ENCODE data around the gene DYSF. TPM values are rescaled to one million over a fixed set of nuclear protein-coding genes. Genes with fewer than 3 reads are reported as not detected.

The DYSF gene
- total RNA-seq, 4 donors from 2014 or later = 1.7 to 5.0 (median 2.6) TPM

DNA sequence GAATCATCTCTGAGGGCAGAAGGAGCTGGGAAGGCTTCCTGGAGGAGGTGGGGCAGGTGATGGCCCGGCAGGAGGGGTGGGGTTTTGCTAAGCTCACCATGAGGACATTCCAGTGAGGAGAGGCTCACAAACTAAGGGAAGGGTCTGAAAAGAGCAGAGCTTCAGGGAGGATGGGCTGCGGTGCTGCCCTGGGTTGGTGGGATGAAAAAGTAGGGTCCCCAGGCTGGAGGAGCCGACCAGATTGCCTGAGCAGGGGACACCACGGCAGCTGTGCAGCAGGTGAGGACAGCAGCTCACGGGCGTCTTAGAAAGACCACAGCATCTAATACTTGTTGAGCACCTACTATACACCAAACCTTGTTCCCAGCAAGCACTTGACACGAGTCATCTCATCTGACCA lies 82.2 kb downstream of the DYSF start:
- 87% methylated on average over 2 of the region's 7 CpGs for WGBS

DNA sequence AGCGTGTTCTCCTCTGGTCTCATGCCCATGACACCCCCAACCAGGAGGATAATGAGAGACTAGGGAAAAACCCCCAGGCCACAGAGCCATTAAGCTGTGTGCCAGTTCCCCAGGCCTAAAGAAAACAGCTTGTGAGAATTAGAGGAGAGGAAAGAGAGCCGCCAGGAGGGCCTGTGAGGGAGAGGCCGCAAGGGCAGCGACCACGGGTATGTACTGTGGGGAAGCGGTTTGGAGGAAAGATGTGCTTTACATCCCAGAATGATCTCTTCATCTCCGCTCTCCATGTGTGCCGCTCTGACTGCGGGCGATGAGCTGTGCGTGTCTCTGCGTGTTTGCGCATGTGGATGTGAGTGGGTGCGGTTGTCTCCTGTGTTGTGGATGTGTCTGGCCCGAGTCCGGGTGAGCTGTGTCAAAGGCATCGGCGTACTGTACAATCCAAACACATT lies 82.9 kb downstream of the DYSF start:
- Histone ChIP-seq H3K36me3 (no peaks in the 10 kb centered on the region), H3K4me3 (no peak overlapping the region), H3K27me3 (no peaks in the 10 kb centered on the region), H3K4me1 (peaks cover 9% of the 10 kb centered on the region), H3K9me3 (no peaks in the 10 kb centered on the region), H3K27ac (no peak overlapping the region)
- peak in 1 of 2 donors; percentile 57 for DNase-seq (ENCODE audit: low spot score in 2 of 2)
- TF ChIP-seq EP300 (IDR thresholded peaks at IDR 0.05) = no peak
- no peak for TF ChIP-seq POLR2A (IDR thresholded peaks at IDR 0.05)
- no peak for TF ChIP-seq POLR2AphosphoS5 (IDR thresholded peaks at IDR 0.05)
- TF ChIP-seq CTCF (IDR thresholded peaks at IDR 0.05) = no peak
- 57% methylated on average over 18 of the region's 18 CpGs for WGBS

More for the DNA sequence above, 82.2 kb downstream of the DYSF start:
- TF ChIP-seq POLR2A (IDR thresholded peaks at IDR 0.05) = no peak
- no peak for TF ChIP-seq EP300 (IDR thresholded peaks at IDR 0.05)
- TF ChIP-seq POLR2AphosphoS5 (IDR thresholded peaks at IDR 0.05) = no peak
- no peak for TF ChIP-seq CTCF (IDR thresholded peaks at IDR 0.05)
- peaks cover 9% of the 10 kb centered on the region for H3K4me1 ChIP-seq
- H3K4me3 ChIP-seq = no peak overlapping the region
- H3K27ac ChIP-seq = no peak overlapping the region
- H3K36me3 ChIP-seq = no peaks in the 10 kb centered on the region
- H3K27me3 ChIP-seq = peaks cover 1% of the 10 kb centered on the region
- H3K9me3 ChIP-seq = no peaks in the 10 kb centered on the region
- DNase-seq (ENCODE audit: low spot score in 2 of 2) = peak in 1 of 2 donors; percentile 24

DNA sequence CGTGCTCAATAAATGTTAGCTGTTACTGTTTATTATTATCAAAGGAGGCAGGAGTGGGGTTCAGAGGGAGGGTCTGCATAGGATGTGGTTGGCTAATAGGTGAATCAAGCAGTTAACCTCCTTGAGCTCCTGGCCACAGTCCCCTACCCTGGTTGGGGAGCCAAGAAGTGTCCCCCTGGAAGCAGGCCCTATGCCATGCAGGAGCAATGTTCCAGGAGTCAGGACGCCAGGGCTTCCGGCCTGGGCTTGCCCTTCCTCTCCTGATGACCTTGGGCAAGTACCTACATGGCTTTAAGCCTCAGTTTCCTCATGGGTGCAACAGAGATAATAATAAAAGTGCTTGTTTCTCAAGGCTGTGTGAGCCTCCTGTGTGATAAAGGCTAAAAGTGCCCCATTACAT lies 84.9 kb downstream of the DYSF start:
- Histone ChIP-seq H3K27ac (no peak overlapping the region), H3K36me3 (no peaks in the 10 kb centered on the region), H3K4me3 (no peak overlapping the region), H3K4me1 (peaks cover 9% of the 10 kb centered on the region), H3K9me3 (no peaks in the 10 kb centered on the region), H3K27me3 (no peaks in the 10 kb centered on the region)
- WGBS = 82% methylated on average over 2 of the region's 3 CpGs
- DNase-seq (ENCODE audit: low spot score in 2 of 2) = peak; percentile 28 to 62
- TF ChIP-seq CTCF (IDR thresholded peaks at IDR 0.05) (no peak), POLR2AphosphoS5 (IDR thresholded peaks at IDR 0.05) (no peak), POLR2A (IDR thresholded peaks at IDR 0.05) (no peak), EP300 (IDR thresholded peaks at IDR 0.05) (no peak)

DNA sequence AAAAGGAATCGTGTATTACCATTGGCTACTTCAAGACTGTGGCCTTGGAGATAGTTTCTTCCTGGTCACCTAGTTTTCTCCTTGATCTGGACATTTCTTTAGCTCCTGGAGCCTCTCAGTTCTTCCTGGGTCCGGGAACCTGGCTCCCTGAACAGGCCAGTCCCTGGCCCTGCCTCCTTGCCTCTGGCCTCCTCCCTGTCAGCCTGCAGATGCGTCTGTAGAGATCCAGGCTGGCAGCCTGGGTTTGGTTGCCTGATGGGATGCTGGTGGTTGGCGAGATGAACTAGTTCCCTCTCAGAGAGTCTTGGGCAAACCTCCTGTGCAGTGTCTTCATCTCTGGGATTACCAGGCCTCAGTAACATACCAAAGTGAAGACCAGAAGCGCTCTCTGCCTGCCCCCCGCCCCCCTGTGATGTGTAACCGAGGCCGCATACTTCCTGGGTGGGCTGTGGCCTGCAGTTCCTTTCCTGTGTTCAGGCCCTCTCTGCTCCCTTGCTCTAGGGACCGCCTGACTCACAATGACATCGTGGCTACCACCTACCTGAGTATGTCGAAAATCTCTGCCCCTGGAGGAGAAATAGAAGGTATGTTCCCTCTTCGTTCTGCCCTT lies 85.4 kb downstream of the DYSF start:
- no peaks in the 10 kb centered on the region for H3K27me3 ChIP-seq
- no peak overlapping the region for H3K27ac ChIP-seq
- TF ChIP-seq POLR2A (IDR thresholded peaks at IDR 0.05) = no peak
- TF ChIP-seq CTCF (IDR thresholded peaks at IDR 0.05) = no peak
- no peak for TF ChIP-seq POLR2AphosphoS5 (IDR thresholded peaks at IDR 0.05)
- TF ChIP-seq EP300 (IDR thresholded peaks at IDR 0.05) = no peak
- peak; percentile 31 to 74 for DNase-seq (ENCODE audit: low spot score in 2 of 2)
- no peaks in the 10 kb centered on the region for H3K9me3 ChIP-seq
- H3K4me3 ChIP-seq = no peak overlapping the region
- H3K36me3 ChIP-seq = no peaks in the 10 kb centered on the region
- H3K4me1 ChIP-seq = peaks cover 9% of the 10 kb centered on the region
- WGBS = 93% methylated on average over 8 of the region's 12 CpGs

- no peak overlapping the region for H3K4me3 ChIP-seq
- H3K9me3 ChIP-seq = no peaks in the 10 kb centered on the region
- TF ChIP-seq EP300 (IDR thresholded peaks at IDR 0.05) = no peak
- no peak for TF ChIP-seq CTCF (IDR thresholded peaks at IDR 0.05)
- TF ChIP-seq POLR2A (IDR thresholded peaks at IDR 0.05) = no peak
- TF ChIP-seq POLR2AphosphoS5 (IDR thresholded peaks at IDR 0.05) = no peak
- H3K27ac ChIP-seq = no peak overlapping the region
- WGBS = 95% methylated on average over 1 of the region's 1 CpG
- H3K36me3 ChIP-seq = no peaks in the 10 kb centered on the region
- peaks cover 11% of the 10 kb centered on the region for H3K27me3 ChIP-seq
- peaks cover 19% of the 10 kb centered on the region for H3K4me1 ChIP-seq
- no peak for DNase-seq (ENCODE audit: low spot score in 2 of 2)
These were observed 87.5 kb downstream of the DYSF start for GRCh38 chr2:71540818-71541217.
